Esophagus muscularis mucosa (tissue), 3 donors: ENCODE measurements around the gene KLK7.

Experiments
- POLR2A ChIP-seq: fragments of 450-650 bp; IDR thresholded peaks from one replicate; pipeline ENCODE4 v1.6.1; 2017; ENCODE audit warnings: antibody characterized with exemption, moderate library complexity, mild to moderate bottlenecking, low read depth
- TF ChIP-seq, protein P1 (sequence below), 3 experiments: fragments of 200-600 bp in 2 of 3; fragments of 450-650 bp in 1 of 3; sonication (generic) in 2 of 3; IDR thresholded peaks; one replicate each; pipeline ENCODE4 v1.5.1; 2017 to 2019; ENCODE audit warnings: antibody characterized with exemption in 3 of 3, mild to moderate bottlenecking in 2 of 3, moderate library complexity in 1 of 3

DNA sequence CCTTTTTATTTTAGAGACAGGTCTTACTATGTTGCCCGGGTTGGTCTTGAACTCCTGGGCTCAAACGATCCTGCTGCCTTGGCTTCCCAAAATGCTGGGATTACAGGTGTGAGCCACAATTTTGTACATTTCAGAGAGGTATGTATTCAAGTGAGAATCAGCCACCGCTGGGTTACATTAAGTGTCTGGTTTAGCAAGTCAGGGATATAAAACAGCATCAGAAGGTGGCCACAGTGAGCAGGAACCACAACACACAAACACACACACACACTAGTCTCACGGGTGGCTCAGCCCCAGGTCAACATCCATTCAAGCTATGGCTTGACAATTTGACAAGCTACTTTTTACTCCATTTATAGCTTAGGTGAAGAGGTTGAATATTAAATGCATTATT is 51.0 kb downstream of the KLK7 start:
- TF ChIP-seq, protein P1, sequence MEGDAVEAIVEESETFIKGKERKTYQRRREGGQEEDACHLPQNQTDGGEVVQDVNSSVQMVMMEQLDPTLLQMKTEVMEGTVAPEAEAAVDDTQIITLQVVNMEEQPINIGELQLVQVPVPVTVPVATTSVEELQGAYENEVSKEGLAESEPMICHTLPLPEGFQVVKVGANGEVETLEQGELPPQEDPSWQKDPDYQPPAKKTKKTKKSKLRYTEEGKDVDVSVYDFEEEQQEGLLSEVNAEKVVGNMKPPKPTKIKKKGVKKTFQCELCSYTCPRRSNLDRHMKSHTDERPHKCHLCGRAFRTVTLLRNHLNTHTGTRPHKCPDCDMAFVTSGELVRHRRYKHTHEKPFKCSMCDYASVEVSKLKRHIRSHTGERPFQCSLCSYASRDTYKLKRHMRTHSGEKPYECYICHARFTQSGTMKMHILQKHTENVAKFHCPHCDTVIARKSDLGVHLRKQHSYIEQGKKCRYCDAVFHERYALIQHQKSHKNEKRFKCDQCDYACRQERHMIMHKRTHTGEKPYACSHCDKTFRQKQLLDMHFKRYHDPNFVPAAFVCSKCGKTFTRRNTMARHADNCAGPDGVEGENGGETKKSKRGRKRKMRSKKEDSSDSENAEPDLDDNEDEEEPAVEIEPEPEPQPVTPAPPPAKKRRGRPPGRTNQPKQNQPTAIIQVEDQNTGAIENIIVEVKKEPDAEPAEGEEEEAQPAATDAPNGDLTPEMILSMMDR (IDR thresholded peaks at IDR 0.05): no peak
- no peak for TF ChIP-seq POLR2A
